GM18861 (cell line): Measurements from ENCODE around the gene EEPD1.
"Not testable (repeated sequence)": the region's sequence is repeated elsewhere in the genome, so short reads cannot be mapped to it uniquely, and the experiment has no call there.

Source experiments
- ATAC-seq: cut with Tn5 transposase; IDR thresholded peaks from one replicate; pipeline ENCODE4 v1.9.1; 2021; ENCODE audit not compliant: unreplicated experiment

The EEPD1 gene

DNA sequence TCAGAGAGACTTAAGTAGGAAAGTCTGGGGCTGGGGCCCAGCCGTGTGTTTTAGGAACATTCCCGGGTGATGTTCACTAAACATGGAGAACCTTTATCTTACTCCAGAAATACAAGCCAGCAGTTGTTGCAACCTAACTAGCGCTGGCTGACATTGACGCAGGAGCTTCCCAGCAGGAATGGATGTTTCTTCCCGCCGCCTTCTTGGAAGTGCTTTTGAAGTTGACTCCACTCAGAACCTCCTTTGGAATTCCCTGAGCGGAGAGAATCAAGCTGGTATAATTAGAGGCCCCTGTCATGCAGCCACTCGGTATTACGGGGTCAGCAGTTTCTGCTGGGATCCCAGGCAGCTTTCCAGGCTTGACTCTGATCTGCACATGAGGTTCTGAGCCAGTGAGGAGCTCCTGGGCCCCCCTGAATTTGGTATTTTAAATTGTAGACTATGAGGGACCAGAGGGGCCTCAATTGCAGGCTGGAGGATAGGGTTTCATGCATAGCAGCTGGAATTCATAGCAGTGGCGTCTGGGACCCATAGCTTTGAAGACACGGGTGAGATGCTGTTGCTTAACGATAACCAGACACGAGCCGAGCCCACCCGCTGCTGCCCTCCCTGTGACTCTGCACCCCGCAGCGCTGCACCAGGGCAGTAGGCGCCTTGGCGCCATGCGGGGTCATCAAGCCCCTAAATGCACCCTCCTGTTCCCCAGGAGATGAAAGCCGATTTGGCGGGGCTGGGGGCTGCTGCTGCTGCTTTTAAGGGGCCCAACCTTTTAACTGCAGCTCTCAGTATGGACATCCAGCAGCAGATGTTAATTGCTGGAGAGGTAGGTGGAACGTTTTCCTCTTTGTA is 61.8 kb downstream of the EEPD1 start:
- no peak for ATAC-seq

DNA sequence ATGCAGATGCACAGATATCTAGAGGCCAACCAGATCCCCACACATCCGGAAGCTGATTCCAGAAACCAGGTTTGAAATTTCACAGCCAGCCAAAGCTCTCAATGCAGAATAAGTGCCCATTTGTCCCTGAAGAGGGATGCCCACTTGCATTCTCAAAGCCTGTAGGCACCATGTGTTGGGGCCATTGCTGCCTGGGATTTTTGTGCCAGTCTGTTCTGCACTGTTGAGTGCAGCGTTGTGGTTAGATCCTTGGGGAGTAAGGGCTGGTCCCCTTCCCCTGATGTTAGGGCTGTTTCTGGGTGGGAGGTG is 62.4 kb downstream of the EEPD1 start:
- no peak for ATAC-seq

DNA sequence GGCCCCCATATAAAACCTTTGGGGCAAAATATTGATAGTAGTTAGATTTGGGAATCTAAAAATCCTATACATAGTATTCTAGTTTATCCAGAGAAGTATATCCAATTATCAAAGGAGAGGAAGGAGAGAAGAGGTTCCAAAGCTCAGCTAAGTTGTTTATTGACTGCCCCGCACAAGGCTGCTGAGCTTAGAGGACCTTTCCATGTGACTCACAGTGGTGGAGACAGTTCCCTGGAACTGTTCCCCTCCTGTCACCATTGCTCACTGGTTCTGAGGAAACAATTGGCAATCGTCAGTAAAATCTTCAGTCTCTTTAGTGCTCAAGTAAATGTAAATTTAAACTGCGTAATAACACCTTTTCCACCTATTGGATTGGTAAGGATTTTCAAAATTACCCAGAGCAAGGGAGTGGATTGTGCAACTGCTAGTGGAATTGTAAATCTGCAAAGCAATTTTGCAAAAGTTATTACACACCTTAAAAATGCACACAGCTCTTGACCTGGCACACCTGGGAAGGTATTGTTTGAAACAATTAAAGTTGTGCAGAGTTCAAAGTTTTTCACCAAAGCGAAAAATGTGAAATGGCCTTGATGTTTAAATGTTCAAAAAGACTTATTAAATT is 63.1 kb downstream of the EEPD1 start:
- no peak for ATAC-seq

DNA sequence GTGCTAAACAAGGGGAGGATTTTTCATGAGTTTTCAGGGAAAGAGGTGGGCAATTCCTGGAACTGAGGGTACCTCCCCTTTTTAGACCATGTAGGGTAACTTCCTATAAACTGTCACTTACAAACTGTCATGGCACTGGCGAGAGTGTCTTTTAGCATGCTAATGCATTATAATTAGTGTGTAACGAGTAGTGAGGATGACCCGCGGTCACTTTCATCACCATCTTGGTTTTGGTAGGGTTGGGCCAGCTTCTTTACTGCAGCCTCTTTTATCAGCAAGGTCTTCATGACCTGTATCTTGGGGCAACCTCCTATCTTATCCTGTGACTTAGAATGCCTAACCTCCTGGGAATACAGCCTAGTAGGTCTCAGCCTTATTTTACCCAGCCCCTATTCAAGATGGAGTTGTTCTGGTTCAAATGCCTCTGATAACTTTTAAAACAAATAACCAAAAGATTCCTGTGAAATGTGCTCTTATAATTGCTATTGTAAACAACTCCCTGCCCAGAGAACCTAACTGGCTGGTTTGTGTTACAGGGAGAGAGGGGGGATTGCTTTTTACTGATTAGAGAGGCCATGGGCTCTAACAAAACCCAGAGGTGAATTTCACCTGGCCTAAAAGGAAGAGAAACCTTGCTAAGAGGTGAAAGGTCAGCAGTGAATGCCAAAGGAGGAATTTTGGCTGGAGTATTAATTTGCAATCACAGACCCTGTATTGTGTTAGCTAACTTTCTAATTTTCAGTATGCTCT is 64.3 kb downstream of the EEPD1 start:
- no peak for ATAC-seq

DNA sequence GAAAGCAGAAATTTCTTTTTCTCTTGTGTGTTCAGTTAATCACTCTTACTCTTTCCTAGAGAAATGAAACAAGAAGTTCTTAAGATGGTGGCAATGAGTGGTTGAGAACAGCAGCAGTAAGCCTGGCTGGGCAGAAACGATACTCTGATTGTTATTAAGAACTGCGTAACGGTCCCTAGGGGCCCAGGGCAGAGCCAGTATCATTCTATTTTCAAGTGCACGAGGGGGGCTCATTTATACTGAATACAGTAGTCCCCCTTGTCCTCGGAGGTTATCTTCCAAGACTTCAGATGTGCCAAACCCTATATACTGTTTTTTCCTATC is 64.9 kb downstream of the EEPD1 start:
- ATAC-seq: peak; percentile 59

DNA sequence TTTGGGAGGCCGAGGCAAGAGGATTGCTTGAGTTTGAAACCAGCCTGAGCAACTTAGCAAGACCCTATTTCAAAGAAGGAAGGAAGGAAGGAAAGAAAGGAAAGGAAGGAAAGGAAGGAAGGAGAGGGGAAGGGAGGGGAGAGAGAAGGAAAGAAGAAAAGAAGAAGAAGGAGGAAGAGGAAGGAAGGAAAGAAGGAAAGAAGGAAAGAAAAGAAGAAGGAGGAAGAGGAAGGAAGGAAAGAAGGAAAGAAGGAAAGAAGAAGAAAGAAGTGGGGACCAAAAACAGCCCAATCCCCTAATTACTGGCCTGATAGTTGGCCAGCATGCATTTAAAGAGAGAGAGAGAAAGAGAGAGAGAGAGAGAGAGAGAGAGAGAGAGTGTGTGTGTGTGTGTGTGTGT is 66.4 kb downstream of the EEPD1 start:
- ATAC-seq: no peak

DNA sequence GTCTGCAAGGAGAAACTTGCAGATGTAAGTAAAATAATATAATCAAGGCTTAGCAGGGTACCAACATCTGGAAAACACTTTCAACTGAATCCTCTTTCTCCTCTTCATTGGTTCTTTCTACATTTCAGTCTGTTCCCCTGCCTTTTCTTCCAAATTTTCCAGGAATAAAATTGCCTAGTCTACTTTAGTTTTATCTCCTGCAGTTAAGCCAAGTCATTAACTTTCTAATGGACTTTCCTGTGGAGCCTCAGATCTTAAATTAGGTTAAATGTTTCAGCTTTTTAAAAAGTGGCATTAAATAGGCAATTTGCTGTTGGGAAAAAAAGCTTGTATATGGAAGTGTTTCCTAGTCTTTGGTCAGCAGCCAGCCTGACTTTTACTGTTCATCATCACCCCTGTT is 70.8 kb downstream of the EEPD1 start:
- ATAC-seq: no peak

DNA sequence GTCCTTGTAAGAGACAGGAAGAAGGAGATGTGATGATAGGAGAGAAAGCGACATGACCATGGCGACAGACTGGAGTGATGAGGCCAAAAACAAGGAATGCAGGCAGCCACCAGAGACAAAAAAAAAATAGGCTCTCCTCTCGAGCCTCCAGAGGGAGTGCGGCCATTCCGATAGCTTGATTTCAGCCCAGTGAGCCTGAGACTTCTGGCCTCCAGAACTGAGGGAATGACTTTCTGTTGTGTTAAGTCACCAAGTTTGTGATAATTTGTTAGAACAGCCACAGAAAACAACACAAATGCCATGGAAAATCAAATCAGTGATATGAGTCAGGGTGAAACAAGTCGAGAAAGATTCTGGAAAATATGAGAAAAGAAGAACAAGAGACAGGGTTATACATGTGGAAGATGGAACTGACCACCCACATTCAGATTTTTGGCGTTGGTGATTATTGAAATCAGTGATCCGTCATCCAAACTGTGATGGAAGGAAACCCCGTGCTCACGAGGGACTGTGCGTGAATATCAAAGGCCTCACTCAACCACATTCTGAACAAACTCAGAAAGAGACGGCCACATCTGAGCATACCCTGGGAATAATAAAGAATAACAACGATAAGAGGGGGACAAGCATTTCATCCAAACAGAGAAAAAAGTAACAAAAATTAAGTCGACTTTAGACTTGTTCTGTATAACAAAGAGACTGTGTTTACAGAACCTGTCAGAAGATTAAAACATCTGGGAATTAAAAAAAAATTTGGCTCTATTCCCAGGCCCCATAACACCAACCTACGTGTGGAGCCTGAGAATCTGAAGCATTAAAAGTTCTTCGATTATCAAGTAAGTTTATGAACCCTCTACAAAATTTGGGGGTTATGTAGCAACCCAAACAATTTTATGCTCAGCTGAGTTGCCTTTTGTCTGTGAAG is 72.1 kb downstream of the EEPD1 start:
- ATAC-seq: no peak

DNA sequence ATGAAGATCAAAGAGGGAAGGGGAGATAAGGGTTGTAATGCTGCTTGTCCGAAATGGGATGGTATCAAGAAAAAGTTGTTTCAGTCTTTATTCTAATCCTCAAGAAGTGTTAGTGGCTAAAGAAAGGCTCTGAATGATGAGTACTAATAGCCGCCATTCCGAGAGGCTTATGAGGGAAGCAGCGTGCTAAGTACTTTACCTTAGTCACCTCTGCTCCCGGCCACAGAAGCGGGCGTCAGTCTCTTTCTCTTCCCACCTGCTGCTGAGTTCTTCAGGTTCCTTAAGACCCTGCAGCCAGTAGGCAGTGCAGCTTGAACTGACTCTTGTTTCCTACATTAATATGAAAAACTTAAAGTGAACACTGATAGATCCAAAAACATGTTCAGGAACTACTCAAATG is 73.1 kb downstream of the EEPD1 start:
- ATAC-seq: no peak

DNA sequence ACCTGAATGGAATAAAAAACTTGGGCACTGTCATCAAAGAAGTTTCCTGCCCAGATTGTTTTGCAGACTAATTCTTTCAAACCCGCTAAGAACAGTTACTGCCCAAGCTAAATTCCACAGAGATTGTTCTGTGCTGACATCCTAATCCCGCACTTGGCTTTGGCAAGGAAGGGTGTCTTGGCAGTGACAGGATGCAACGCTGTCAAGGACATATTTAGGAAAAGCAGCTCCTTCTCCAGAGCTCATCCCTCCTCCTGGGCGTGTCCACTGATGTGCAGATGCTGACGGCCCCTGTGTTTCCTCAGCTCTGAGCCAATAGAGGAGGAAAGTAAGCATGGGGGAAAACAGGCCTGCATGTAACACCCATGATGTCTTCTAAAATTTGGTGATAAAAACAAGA is 74.2 kb downstream of the EEPD1 start:
- no peak for ATAC-seq

DNA sequence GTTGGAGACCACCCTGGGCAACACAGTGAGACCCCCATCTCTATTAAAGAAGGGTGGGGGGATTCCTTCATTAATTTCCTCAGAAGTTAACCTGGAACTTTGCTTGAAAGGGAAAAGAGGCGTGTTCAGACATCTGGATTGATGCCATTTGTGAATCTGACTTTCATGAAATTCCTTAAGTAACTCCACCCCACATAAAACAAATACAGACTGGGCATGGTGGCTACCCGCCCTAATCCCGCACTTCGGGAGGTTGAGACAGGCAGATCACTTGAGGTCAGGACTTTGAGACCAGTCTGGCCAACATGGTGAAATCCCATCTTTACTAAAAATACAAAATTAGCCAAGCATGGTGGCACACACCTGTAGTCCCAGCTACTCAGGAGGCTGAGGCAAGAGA is 75.0 kb downstream of the EEPD1 start:
- no peak for ATAC-seq

DNA sequence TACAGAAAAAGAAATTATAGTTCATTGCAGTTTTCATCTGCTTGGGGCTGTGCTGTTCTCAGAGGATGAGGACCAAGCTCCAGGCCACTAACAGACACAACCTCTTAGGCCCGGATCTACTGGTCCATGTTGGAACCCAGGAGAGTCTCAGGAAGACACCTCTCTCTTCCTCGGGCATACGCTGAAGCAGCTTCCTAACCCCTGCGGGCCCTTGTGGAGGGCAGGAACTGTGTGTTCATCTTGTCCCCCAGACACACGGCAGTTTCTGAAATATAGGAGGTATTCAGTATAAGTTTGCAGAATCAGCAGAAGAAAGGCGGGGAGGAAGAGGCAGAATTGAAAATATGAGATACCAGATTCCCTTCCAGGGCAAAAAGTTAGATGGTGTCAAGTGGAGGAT is 78.4 kb downstream of the EEPD1 start:
- no peak for ATAC-seq

DNA sequence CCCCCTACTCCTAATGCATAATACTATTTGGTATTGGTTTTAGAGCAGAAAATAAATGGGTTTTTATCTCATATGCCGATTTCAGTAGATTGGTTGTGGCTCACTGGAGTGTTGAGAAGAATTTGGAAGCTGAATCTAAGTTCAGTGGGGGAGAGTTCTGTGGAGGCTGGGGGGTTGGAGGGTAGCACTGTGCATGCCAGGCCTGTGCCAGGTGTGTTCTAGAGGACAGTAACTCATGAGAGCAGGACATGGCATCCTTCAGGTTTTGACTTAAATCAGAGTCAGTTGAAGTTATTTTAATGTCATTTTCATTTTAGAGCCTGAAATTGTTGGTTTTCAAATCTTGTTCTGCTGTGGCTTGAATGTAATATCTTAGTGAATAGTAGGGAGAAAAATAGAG is 79.5 kb downstream of the EEPD1 start:
- no peak for ATAC-seq

DNA sequence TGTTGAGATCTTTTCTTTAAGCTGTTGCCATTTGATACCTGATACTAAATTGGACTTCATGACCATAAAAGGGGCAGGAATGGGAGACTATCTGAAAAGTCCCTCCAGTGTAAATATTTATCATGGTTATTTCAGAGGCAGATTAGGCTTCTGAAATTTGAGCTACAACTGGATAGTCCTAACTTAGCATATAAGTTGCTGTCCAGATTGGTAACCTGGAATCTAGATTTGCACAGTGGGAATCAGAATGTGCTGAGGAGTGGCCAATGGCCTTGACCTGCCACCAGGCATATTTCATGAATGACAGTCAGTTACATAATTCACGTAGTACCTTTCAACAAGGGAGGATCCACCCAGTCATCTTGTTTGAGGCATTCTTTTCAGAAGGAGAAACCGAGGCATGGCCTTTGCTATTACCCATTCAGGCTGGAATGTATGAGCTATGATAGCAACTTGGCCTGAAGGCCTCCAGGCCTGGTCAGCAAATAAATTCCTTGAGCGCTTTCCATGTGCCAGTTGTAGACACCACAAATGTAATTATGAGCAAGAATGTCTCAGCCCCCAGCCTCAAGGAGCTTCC is 80.0 kb downstream of the EEPD1 start:
- no peak for ATAC-seq

DNA sequence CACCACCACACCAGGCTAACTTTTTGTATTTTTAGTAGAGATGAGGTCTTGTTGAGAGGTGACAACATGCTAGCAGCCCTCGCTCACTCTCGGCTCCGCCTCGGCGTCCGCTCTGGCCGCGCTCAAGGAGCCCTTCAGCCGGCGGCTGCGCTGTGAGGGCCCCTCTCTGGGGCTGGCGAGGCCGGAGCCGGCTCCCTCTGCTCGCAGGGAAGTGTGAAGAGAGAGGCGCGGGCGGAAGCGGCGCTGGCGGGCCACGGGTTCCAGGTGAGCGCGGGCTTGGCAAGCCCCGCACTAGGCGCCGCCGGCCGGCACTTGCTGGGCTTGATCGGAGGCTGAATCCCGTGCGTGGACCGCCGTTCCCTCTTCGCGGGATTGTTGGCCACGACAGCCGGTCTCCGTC is 83.0 kb downstream of the EEPD1 start:
- ATAC-seq: no peak

DNA sequence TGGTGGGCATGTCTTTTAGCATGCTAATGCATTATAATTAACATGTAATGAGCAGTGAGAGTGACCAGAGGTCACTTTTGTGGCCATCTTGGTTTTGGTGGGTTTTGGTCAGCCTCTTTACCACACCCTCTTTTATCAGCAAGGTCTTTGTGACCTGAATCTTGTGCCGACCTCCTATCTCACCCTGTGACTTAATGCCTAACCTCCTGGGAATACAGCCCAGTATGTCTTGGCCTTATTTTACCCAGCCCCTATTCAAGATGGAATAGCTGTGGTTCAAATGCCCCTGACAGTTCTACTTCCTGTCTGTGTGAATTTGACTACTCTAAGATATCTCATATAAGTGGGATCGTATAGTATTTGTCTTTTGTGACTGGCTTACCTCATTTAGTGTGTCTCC is 85.1 kb downstream of the EEPD1 start:
- no peak for ATAC-seq

DNA sequence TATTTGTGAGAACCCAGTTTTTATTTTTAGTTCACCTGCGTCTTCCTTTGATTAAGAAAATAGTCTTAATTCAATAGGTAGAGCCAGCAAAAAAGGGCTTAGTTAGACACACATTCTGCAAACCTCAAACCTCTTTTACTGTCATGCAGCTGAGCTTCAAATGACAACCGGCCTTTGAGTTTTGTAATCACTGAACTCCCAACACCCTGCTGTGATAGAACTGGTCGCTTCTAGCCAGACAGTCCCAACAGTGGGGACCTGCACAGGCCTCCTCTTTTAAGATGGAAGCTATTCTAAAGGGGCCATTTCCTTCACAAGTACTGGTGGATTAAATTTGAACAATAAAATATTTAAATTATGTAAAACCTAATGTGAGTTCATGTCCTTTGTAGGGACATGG is 90.3 kb downstream of the EEPD1 start:
- not testable (repeated sequence) for ATAC-seq

DNA sequence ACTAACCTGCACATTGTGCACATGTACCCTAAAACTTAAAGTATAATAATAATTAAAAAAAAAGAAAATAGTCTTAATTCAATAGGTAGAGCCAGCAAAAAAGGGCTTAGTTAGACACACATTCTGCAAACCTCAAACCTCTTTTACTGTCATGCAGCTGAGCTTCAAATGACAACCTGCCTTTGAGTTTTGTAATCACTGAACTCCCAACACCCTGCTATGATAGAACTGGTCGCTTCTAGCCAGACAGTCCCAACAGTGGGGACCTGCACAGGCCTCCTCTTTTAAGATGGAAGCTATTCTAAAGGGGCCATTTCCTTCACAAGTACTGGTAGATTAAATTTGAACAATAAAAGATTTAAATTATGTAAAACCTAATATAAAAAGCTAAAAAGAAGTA is 90.9 kb downstream of the EEPD1 start:
- ATAC-seq: not testable (repeated sequence)

DNA sequence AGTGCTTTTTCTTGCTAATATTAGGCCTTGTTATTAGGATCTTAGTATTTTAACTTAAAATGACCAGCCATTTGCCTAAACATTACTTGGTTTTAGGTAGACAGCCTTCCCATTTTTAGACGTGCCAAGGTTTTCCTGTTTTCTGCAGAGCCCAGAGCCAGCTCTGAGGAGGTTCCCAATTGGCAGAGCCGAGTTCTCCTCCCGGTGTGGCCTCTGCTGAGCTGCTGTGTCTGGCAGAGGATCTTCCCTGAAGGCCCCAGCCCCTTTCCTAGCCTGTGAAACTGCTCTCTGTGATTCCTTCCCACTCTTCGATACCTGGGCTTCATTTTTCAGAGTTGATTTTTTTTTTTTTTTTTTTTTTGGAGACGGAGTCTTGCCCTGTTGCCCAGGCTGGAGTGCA is 91.4 kb downstream of the EEPD1 start:
- no peak for ATAC-seq

DNA sequence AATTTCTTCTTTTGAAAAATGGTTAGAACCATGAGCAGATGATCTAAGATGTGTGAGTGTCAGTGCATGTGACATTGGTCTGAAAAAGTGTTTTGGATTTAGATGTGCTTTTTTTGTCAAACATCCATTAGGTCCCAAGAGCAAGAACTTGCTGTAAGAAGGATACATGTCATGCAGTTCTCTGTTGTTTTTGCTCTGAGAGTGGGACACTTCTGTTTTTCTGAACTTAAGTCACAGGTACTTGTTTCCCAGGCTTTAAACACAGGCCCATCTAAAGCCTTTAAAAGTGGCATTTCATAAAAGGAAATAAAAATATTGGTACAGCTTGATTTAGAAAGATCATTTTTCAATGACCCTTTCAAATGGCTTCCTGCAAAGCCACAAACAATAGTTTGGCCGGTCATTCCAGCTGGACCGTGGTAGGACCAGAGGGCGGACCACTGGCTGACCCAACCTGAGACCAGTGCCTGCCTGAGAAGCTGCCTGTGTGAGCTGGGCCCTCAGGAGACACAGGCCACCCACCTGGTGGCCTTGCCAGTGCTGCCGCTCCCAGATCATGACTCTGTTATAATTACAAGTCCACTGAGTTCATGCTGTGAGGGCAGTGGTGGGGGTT is 92.7 kb downstream of the EEPD1 start:
- ATAC-seq: no peak

DNA sequence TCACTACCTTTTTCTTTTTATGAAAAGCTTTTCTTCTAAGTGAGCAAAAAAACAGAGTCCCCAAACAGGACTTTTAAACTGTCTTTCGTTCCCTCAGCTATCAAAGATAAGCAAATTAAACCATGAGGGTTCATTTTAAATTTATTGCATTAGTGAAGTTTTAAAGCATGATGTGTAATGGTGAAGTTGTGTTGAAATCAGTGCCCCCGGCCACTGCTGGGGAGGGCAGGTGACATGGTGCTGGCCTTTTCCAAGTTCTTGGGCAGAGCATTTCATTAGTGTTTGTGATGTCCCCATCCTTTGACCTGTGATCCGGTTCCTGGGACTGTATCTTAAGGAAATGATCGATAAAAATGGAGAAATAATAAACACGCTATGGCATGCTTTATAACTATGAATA is 96.0 kb downstream of the EEPD1 start:
- no peak for ATAC-seq
